ENCODE measurements around the gene RNF222. TPM values are rescaled to one million over a fixed set of nuclear protein-coding genes. Genes with fewer than 3 reads are reported as not detected.

The RNF222 gene
- total and polyA plus RNA-seq, 7 donors, result 0.03 TPM; not detected in 6

DNA sequence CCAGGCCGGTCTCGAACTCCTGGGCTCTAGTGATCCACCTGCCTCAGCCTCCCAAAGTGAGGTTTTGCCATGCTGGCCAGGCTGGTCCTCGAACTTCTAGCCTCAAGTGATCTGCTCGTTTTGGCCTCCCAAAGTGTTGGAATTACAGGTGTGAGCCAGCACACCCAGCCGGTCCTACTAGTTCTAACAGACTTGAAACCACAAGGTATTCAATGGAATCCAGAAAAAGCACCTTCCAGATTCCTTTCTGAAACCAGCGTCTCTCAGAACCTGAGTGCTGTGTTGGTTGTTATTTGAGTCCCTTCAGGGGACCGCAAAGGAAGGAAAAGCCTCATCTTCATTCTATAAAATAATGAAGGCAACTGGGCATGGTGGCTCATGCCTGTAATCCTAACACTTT is 25.2 kb downstream of the RNF222 start:
- intact Hi-C loops (cut with DNase I), result no loop called here
- Histone ChIP-seq H3K36me3 (peaks cover 6 to 42% (median 12%) of the 10 kb centered on the region in 4 donors), H3K9me3 (no peaks in the 10 kb centered on the region), H3K27me3 (no peaks in the 10 kb centered on the region), H3K4me1 (peaks cover 0 to 21% (median 18%) of the 10 kb centered on the region in 4 donors), H3K4me3 (no peak overlapping the region), H3K27ac (no peak overlapping the region)
- DNase-seq, result no peak
- WGBS, 2 donors, result 91% methylated on average over 7 of the region's 7 CpGs
- TF ChIP-seq POLR2A (IDR thresholded peaks at IDR 0.05) (no peak), CTCF (IDR thresholded peaks at IDR 0.05) (no peak), EP300 (IDR thresholded peaks at IDR 0.05) (no peak), POLR2AphosphoS5 (IDR thresholded peaks at IDR 0.05) (no peak)

- WGBS, 2 donors, result 83 to 92% methylated on average over 4 of the region's 4 CpGs
- Histone ChIP-seq H3K27ac (no peak overlapping the region), H3K4me3 (no peak overlapping the region), H3K27me3 (no peaks in the 10 kb centered on the region), H3K36me3 (peaks cover 6 to 36% (median 12%) of the 10 kb centered on the region in 4 donors), H3K4me1 (peaks cover 0 to 17% (median 14%) of the 10 kb centered on the region in 4 donors), H3K9me3 (no peaks in the 10 kb centered on the region)
- no peak for DNase-seq
- intact Hi-C loops (cut with DNase I), result no loop called here
- TF ChIP-seq POLR2A (IDR thresholded peaks at IDR 0.05) (no peak), CTCF (IDR thresholded peaks at IDR 0.05) (no peak), POLR2AphosphoS5 (IDR thresholded peaks at IDR 0.05) (no peak), EP300 (IDR thresholded peaks at IDR 0.05) (no peak)
These were observed 25.8 kb downstream of the RNF222 start for GRCh38 chr17:8371786-8372185.

- H3K4me1 ChIP-seq, result peaks cover 0 to 16% (median 6%) of the 10 kb centered on the region in 4 donors
- no peaks in the 10 kb centered on the region for H3K9me3 ChIP-seq
- TF ChIP-seq CTCF (IDR thresholded peaks at IDR 0.05), result no peak
- no peak for TF ChIP-seq POLR2AphosphoS5 (IDR thresholded peaks at IDR 0.05)
- no peak for TF ChIP-seq EP300 (IDR thresholded peaks at IDR 0.05)
- TF ChIP-seq POLR2A (IDR thresholded peaks at IDR 0.05), result no peak
- no peak for DNase-seq
- WGBS, 2 donors, result 76 to 94% methylated on average over 8 of the region's 8 CpGs
- no peak overlapping the region for H3K27ac ChIP-seq
- no peaks in the 10 kb centered on the region for H3K27me3 ChIP-seq
- H3K36me3 ChIP-seq, result peaks cover 6 to 36% (median 12%) of the 10 kb centered on the region in 4 donors
- no peak overlapping the region for H3K4me3 ChIP-seq
- intact Hi-C loops (cut with DNase I), result no loop called here
These were observed 27.7 kb downstream of the RNF222 start for GRCh38 chr17:8369944-8370343.

DNA sequence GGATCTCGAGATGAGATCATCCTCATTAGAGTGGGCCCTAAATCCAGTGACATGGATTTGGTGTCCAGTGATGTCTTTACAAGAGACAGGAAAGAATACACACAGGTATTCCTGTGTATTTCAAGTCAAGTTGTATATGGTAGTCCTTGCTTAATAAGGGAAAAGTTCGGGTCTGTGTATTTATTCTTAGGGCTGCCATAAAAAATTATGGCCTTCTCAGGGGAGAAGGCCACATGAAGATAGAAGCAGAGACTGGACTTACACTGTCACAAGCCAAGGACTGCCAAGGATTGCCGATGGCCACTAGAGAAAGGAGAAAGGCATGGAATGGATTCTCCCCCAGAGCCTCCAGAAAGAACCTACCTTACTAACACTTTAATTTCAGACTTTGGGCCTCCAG is 29.4 kb downstream of the RNF222 start:
- 47 to 76% methylated on average over 3 of the region's 3 CpGs for WGBS, 2 donors
- TF ChIP-seq POLR2A (IDR thresholded peaks at IDR 0.05) (no peak), POLR2AphosphoS5 (IDR thresholded peaks at IDR 0.05) (no peak), EP300 (IDR thresholded peaks at IDR 0.05) (no peak), CTCF (IDR thresholded peaks at IDR 0.05) (no peak)
- DNase-seq, result no peak
- peaks cover 6 to 36% (median 12%) of the 10 kb centered on the region in 4 donors for H3K36me3 ChIP-seq
- no peak overlapping the region for H3K27ac ChIP-seq
- intact Hi-C loops (cut with DNase I), result no loop called here
- H3K4me1 ChIP-seq, result peaks cover 0 to 11% (median 5%) of the 10 kb centered on the region in 4 donors
- no peaks in the 10 kb centered on the region for H3K27me3 ChIP-seq
- no peak overlapping the region for H3K4me3 ChIP-seq
- no peaks in the 10 kb centered on the region for H3K9me3 ChIP-seq

DNA sequence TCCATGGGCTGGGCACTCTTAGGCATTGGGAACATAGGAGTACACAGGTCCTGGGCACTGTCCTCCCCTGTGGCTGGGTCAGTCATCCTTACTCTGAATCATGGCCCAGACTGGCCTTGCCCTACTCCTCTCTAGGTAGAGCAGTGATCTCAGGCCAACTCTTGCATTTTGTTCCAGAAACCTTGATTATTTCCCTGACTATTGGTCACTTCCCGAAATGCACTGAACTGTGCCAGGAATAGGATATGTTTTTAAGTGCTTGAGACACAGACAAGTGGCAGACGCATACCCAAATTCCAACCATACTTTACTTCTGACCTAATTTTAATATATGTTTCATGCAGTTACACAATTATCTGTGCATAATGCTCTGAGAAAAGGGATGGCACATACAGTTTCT is 31.4 kb downstream of the RNF222 start:
- peaks cover 6 to 30% (median 12%) of the 10 kb centered on the region in 4 donors for H3K36me3 ChIP-seq
- H3K27me3 ChIP-seq, result no peaks in the 10 kb centered on the region
- H3K9me3 ChIP-seq, result no peaks in the 10 kb centered on the region
- H3K4me3 ChIP-seq, result no peak overlapping the region
- peak overlapping the region in 3 of 4 donors; percentile 41 to 60 (median 45) for H3K27ac ChIP-seq
- WGBS, 2 donors, result 85 to 89% methylated on average over 2 of the region's 2 CpGs
- H3K4me1 ChIP-seq, result peaks cover 0 to 26% (median 5%) of the 10 kb centered on the region in 4 donors
- DNase-seq, result no peak
- intact Hi-C loops (cut with DNase I), result no loop called here
- TF ChIP-seq POLR2A (IDR thresholded peaks at IDR 0.05), result no peak
- no peak for TF ChIP-seq CTCF (IDR thresholded peaks at IDR 0.05)
- TF ChIP-seq EP300 (IDR thresholded peaks at IDR 0.05), result peak in 2 of 4 donors; percentile 28 to 32
- TF ChIP-seq POLR2AphosphoS5 (IDR thresholded peaks at IDR 0.05), result peak in 2 of 4 donors; percentile 26 to 64
